ENCODE results near the gene ERVFRD-1. TPM values are rescaled to one million over a fixed set of nuclear protein-coding genes. Genes with fewer than 3 reads are reported as not detected.

ERVFRD-1 gene
- total RNA-seq, 1 experiment from 2014 or later = 0.17 TPM

DNA sequence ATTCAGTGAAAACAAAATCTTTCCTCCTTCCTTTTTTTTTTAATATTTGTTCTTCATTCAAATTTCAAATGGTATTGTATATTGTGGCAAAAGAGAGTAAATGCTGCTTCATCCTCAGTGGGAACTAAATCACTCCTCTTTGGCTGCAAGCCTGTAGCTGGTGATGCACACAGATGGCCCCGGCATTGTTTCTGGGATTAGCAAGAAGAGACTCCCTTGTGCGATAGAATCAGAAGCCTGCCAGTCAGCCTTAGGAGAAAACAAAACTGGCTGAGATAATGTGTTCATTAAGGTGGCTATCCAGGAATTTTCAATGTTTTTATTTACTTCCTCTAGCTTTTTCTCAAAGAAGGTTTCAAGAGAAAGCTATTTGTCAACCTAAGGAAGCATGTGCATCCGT, 46.7 kb downstream of the ERVFRD-1 start:
- DNase-seq (ENCODE audit: low spot score) = peak; percentile 87
- in situ Hi-C loops (cut with HindIII; ENCODE audit: low sequenced_read_pairs) = no loop called here

DNA sequence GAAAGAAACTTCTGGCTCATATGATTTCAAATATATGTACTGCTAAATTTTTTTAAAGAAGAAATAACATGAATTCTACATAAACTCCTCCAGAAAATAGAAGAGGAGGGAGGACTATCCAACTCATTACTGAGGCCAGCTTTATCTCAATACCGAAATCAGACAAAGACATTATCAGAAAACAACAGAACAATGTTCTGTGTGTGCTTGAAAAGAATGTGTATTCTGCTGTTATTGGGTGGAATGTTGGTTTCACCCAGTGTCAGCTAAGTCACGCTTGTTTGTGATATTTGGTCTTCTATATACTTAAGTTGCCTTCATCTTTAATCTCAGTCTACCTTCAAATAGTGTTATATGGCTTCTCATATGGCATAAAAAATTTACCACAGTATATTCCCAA, 48.8 kb downstream of the ERVFRD-1 start:
- DNase-seq (ENCODE audit: low spot score) = no peak
- in situ Hi-C loops (cut with HindIII; ENCODE audit: low sequenced_read_pairs) = no loop called here

DNA sequence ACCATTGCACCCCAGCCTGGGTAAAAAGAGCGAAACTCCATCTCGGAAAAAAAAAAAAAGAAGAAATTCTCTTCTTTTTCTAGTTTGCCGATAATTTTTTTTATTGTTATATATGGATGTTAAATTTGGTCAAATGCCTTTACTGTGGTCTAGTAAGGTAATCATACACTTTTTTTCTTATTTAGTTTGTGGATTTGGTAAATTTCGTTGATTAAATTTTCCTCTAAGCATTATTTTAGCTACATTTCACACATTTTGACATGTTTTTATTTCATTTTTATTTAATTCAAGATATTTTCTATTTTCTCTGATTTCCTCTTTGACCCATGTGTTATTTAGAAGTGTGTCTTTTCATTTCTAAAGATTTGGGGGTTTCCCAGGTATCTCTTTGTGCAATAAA, 49.4 kb downstream of the ERVFRD-1 start:
- in situ Hi-C loops (cut with HindIII; ENCODE audit: low sequenced_read_pairs) = no loop called here
- DNase-seq (ENCODE audit: low spot score) = no peak

DNA sequence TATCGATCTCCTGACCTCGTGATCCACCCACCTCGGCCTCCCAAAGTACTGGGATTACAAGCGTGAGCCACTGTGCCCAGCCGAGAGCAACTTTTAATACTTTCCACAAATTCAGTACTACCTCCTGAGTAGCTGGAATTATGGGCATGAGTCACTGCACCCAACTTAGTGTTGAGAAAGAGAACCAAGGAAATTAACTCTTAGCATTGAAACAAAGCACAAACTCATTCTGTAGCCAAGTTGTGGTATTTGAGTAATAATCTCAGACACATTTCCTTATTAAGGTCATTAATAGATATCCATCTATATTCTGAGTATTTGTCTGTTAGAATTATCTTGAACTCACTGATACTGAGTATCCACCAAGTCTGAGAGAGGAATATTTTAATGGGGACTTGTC, 53.1 kb downstream of the ERVFRD-1 start:
- in situ Hi-C loops (cut with HindIII; ENCODE audit: low sequenced_read_pairs) = no loop called here

DNA sequence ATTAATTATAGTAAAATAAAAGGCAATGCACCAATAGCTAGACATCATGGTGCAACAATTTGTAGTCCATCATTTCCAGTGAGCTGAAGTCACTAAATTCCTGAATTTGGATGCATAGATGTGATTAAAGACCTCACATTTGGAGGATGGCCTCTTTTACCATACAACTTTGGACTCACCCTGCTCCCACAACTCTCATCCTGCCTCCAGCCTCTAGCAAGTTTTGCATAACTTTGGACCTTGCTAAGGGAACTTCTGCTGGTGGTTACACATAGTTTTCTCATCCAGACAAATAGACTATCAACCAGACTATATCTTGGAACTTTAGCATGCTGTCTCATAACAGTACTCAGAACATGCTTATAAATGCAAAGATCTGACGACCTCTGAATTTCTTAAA, 54.7 kb downstream of the ERVFRD-1 start:
- in situ Hi-C loops (cut with HindIII; ENCODE audit: low sequenced_read_pairs) = no loop called here
- DNase-seq (ENCODE audit: low spot score) = no peak

More for the DNA sequence above, 53.1 kb downstream of the ERVFRD-1 start:
- DNase-seq (ENCODE audit: low spot score) = no peak

DNA sequence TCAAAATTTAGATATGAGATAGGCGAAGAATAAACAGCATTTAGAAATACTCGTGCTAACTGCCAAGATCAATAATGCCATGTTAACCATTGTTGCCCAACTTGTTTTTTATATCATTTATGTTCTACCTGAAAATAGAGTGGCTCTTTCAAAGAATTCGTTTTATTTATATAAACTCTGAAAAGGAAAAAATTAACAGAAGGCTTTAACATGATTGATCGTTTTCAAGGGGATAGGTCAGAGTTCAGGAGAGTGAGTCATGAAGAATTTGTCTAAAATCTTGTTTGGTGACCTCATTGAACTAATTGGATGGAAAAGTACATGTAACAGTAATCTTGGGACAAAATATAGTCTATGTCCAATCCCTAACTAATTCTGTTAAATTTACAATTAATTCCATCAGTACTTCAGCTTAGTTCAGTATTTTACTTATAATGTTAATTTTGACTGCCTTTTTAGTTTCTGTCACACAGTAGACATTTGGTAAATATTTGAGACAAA, 56.3 kb downstream of the ERVFRD-1 start:
- in situ Hi-C loops (cut with HindIII; ENCODE audit: low sequenced_read_pairs) = no loop called here
- no peak for DNase-seq (ENCODE audit: low spot score)

DNA sequence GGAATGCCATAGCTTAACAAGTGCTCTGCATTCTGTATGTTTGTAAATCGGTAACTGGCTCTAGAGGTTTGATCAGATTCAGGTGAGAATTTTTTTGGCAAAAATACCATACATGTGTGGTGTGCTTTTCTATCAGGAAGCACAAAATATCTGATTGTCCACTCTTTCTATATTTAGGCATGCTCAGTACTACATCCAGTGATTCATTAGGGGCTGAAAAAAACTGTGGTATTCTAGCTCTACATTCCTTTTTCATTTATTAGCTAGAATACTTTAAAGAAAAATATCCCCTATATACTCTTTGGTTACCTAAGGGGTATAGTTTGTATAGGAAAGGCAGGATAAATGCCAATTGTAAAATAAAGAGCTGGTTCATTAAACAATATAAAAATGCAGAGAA, 56.8 kb downstream of the ERVFRD-1 start:
- DNase-seq (ENCODE audit: low spot score) = no peak
- in situ Hi-C loops (cut with HindIII; ENCODE audit: low sequenced_read_pairs) = no loop called here

DNA sequence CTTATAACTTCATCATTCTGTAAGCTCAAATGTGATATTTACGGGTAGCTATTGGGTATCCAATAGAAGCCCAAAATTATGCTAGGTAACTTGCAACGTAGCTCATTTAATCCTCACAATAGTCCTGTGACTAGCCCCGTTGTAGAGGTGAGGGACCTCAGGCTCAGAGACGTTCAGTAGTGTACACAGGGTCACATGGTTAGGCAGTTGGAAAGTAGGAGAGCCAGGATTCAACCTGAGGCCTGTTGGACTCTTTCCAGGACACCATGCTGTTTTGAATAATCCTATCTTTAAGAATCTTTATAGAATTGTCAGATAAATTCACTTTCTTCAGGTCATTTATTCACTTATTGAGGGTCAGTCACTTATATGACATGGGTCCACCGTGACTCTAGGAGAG, 58.2 kb downstream of the ERVFRD-1 start:
- no peak for DNase-seq (ENCODE audit: low spot score)
- in situ Hi-C loops (cut with HindIII; ENCODE audit: low sequenced_read_pairs) = no loop called here

Other genes starting within 250 kb of the ERVFRD-1 start
- gene GCM2, start 229.7 kb downstream of the ERVFRD-1 start, total RNA-seq (2014; rRNA removed; shearing (Covaris generic)) = 0.78 TPM in 1 of 2 replicates, not detected in the other
- 0.68 and 2.5 TPM in 2 replicates for gene SYCP2L, start 224.7 kb downstream of the ERVFRD-1 start, total RNA-seq (2014; rRNA removed; shearing (Covaris generic))
- 4.6 and 6.6 TPM in 2 replicates for gene ELOVL2, start 67.4 kb downstream of the ERVFRD-1 start, total RNA-seq (2014; rRNA removed; shearing (Covaris generic))
- 17.3 and 18.5 TPM in 2 replicates for gene SMIM13, start 17.9 kb downstream of the ERVFRD-1 start, total RNA-seq (2014; rRNA removed; shearing (Covaris generic))
- 83.1 and 96.4 TPM in 2 replicates for gene NEDD9, start 120.9 kb upstream of the ERVFRD-1 start, total RNA-seq (2014; rRNA removed; shearing (Covaris generic))